ENCODE results near the gene RFX5.
"Not testable (repeated sequence)": the region's sequence is repeated elsewhere in the genome, so short reads cannot be mapped to it uniquely, and the experiment has no call there.

Gene RFX5

GRCh38 chr1:151361883-151362282 is 14.8 kb upstream of the RFX5 start:
- no peak for DNase-seq

- no peak for DNase-seq
These were observed 9.6 kb upstream of the RFX5 start for GRCh38 chr1:151356696-151357095.

GRCh38 chr1:151352021-151352718 is 5.1 kb upstream of the RFX5 start:
- DNase-seq, result no peak

GRCh38 chr1:151350323-151350722 is 3.3 kb upstream of the RFX5 start:
- not testable (repeated sequence) for DNase-seq

GRCh38 chr1:151347523-151348246 is 633 bp upstream of the RFX5 start:
- DNase-seq, result no peak

- no peak for DNase-seq
These were observed 827 bp downstream of the RFX5 start for GRCh38 chr1:151346082-151346768.

- DNase-seq, result no peak
These were observed 2.8 kb downstream of the RFX5 start for GRCh38 chr1:151344291-151344690.

- DNase-seq, result no peak
These were observed 3.5 kb downstream of the RFX5 start for GRCh38 chr1:151343587-151343986.

GRCh38 chr1:151342569-151342968 is 4.5 kb downstream of the RFX5 start:
- DNase-seq, result no peak

- DNase-seq, result no peak
These were observed 5.0 kb downstream of the RFX5 start for GRCh38 chr1:151342021-151342420.

- peak; percentile 82 to 88 for DNase-seq
These were observed 5.9 kb downstream of the RFX5 start for GRCh38 chr1:151340870-151341754.

- DNase-seq, result no peak
These were observed 10.5 kb downstream of the RFX5 start for GRCh38 chr1:151336556-151336955.

- no peak for DNase-seq
These were observed 12.2 kb downstream of the RFX5 start for GRCh38 chr1:151334822-151335221.

GRCh38 chr1:151327903-151328674 is 19.0 kb downstream of the RFX5 start:
- DNase-seq, result no peak

GRCh38 chr1:151327223-151327902 is 19.7 kb downstream of the RFX5 start, which contains the start of gene PI4KB:
Gene PI4KB, minus strand, starts transcription at chr1:151327416. Its CDS starts 10,935 bp downstream, at chr1:151316481.
- peak; percentile 96 to 98 for DNase-seq

- DNase-seq, result peak; percentile 67 to 70
These were observed 20.3 kb downstream of the RFX5 start for GRCh38 chr1:151326619-151327222.

- no peak for DNase-seq
These were observed 21.2 kb downstream of the RFX5 start for GRCh38 chr1:151325646-151326429.

GRCh38 chr1:151325231-151325630 is 21.8 kb downstream of the RFX5 start:
- no peak for DNase-seq

GRCh38 chr1:151324390-151324930 is 22.6 kb downstream of the RFX5 start:
- DNase-seq, result no peak

GRCh38 chr1:151318975-151319374 is 28.1 kb downstream of the RFX5 start:
- no peak for DNase-seq
